Glutamatergic neuron (in vitro differentiated cells): ENCODE results near the gene A1CF. TPM values are rescaled to one million over a fixed set of nuclear protein-coding genes. Genes with fewer than 3 reads are reported as not detected.

Source experiments
- DNase-seq: peaks from one replicate; pipeline ENCODE4 v3.0.0; 2022
- H3K27ac Mint-ChIP-seq: one replicate; pipeline ENCODE4 v1.8.0; 2020; ENCODE audit warnings: mild to moderate bottlenecking, mixed read lengths, inconsistent platforms; ENCODE audit not compliant: unreplicated experiment
- H3K27me3 Mint-ChIP-seq: one replicate; pipeline ENCODE4 v1.8.0; 2020; ENCODE audit warnings: mild to moderate bottlenecking, moderate library complexity, mixed read lengths, inconsistent platforms; ENCODE audit not compliant: unreplicated experiment
- H3K36me3 Mint-ChIP-seq: one replicate; pipeline ENCODE4 v1.8.0; 2020; ENCODE audit warnings: mild to moderate bottlenecking, mixed read lengths, inconsistent platforms; ENCODE audit not compliant: unreplicated experiment
- H3K4me1 Mint-ChIP-seq: one replicate; pipeline ENCODE4 v1.8.0; 2020; ENCODE audit warnings: mild to moderate bottlenecking, low read depth, mixed read lengths, inconsistent platforms; ENCODE audit not compliant: unreplicated experiment
- H3K4me3 Mint-ChIP-seq: one replicate; pipeline ENCODE4 v1.8.0; 2020; ENCODE audit warnings: mild to moderate bottlenecking, mixed read lengths, inconsistent platforms; ENCODE audit not compliant: unreplicated experiment
- H3K9me3 Mint-ChIP-seq: one replicate; pipeline ENCODE4 v1.8.0; 2020; ENCODE audit warnings: mild to moderate bottlenecking, moderate library complexity, mixed read lengths, inconsistent platforms; ENCODE audit not compliant: unreplicated experiment
- long read RNA-seq: library from polyadenylated mRNA; unstranded; transcript quantifications from one replicate; pipeline ENCODE4 v2.0.0, GENCODE V29; 2020; ENCODE audit not compliant: unreplicated experiment
- total RNA-seq: library from RNA; stranded (reverse); fragmentation: NEBNext Ultra II Directional; extraction: Animal tissue kit (Norgen Biotek cat#: 25700); gene quantifications from one replicate; pipeline ENCODE4 v1.2.1, GENCODE V29; 2021; ENCODE audit not compliant: unreplicated experiment
- TF ChIP-seq, protein P1 (sequence below): fragments of 200-600 bp; sonication (generic); IDR thresholded peaks from one replicate; pipeline ENCODE4 v1.5.0; 2021; ENCODE audit not compliant: partially characterized antibody, unreplicated experiment

A1CF gene, protein sequence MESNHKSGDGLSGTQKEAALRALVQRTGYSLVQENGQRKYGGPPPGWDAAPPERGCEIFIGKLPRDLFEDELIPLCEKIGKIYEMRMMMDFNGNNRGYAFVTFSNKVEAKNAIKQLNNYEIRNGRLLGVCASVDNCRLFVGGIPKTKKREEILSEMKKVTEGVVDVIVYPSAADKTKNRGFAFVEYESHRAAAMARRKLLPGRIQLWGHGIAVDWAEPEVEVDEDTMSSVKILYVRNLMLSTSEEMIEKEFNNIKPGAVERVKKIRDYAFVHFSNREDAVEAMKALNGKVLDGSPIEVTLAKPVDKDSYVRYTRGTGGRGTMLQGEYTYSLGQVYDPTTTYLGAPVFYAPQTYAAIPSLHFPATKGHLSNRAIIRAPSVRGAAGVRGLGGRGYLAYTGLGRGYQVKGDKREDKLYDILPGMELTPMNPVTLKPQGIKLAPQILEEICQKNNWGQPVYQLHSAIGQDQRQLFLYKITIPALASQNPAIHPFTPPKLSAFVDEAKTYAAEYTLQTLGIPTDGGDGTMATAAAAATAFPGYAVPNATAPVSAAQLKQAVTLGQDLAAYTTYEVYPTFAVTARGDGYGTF
- not detected for total RNA-seq
- long read RNA-seq = 0 reads

DNA sequence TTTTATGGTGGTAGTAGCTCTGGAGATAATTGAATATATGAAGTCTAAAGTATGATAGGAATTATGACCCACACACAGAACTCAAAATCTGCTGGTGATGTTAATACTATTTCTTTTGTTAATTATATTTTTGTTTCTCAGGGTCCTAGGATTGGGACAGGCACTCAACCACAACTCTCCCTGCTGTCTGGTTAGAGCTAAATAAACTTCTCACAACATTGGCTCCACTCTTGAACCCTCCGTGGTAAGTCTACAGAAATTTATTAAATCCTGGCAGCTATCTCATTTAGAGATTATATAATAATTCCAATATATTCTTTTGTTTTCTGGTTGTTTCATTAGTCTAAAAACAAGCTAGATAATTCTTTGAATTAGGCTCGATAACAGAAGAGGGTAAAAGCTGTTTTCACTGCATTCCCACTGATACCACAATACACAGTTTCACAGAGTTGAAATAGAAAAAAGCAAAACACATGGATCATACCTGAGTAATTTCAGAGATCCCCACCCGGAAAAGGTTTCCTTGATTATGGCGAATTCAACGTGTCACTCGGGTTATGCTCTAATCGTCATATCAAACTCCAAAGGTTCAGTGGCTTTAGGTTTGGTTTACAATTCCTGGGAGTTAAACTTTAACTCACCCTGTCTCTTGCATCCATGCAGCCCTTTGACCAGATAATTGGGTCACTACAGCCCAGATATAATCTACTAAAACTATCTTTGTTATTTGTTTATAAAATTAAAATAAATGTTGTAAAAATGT is at the start of gene A1CF:
Gene A1CF, minus strand, starts transcription at position 531 of the 763 bp plus-strand sequence. CDS start 25,687 bp downstream, outside the sequence.
- no peaks in the 10 kb centered on the region for H3K27me3 Mint-ChIP-seq
- H3K27ac Mint-ChIP-seq = no peak within 1 kb of the TSS
- DNase-seq = no peak
- H3K9me3 Mint-ChIP-seq = no peaks in the 10 kb centered on the region
- H3K4me1 Mint-ChIP-seq = no peaks in the 10 kb centered on the region
- no peaks in the 10 kb centered on the region for H3K36me3 Mint-ChIP-seq
- no peak within 1 kb of the TSS for H3K4me3 Mint-ChIP-seq
- TF ChIP-seq, protein P1, sequence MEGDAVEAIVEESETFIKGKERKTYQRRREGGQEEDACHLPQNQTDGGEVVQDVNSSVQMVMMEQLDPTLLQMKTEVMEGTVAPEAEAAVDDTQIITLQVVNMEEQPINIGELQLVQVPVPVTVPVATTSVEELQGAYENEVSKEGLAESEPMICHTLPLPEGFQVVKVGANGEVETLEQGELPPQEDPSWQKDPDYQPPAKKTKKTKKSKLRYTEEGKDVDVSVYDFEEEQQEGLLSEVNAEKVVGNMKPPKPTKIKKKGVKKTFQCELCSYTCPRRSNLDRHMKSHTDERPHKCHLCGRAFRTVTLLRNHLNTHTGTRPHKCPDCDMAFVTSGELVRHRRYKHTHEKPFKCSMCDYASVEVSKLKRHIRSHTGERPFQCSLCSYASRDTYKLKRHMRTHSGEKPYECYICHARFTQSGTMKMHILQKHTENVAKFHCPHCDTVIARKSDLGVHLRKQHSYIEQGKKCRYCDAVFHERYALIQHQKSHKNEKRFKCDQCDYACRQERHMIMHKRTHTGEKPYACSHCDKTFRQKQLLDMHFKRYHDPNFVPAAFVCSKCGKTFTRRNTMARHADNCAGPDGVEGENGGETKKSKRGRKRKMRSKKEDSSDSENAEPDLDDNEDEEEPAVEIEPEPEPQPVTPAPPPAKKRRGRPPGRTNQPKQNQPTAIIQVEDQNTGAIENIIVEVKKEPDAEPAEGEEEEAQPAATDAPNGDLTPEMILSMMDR = no peak

GRCh38 chr10:50931948-50932431 is 46.6 kb upstream of the A1CF start:
- Mint-ChIP-seq H3K9me3 (no peaks in the 10 kb centered on the region), H3K36me3 (no peaks in the 10 kb centered on the region), H3K27ac (no peak overlapping the region), H3K4me1 (no peaks in the 10 kb centered on the region), H3K27me3 (no peaks in the 10 kb centered on the region), H3K4me3 (no peak overlapping the region)
- no peak for DNase-seq
- TF ChIP-seq, protein P1 = no peak

DNA sequence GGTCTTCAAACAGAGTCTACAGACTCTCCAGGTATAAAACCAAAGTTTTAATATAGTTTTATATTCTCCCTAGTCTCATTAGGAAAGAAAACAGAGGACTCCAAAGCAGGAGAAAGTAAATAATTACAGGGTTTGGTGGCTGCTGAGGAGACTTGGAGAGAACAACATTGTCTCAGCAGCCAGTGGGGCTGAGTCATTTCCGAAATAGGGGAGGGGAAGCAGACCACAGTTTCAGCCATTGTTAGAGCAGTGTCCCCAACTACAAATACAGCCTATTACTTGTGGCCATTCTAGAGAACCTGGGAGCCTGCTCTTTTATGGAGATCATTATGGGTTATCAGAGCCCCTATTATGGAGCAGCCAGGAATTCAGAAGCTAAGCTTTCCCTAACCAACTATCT is 44.2 kb upstream of the A1CF start:
- H3K9me3 Mint-ChIP-seq = no peaks in the 10 kb centered on the region
- no peaks in the 10 kb centered on the region for H3K4me1 Mint-ChIP-seq
- H3K27me3 Mint-ChIP-seq = no peaks in the 10 kb centered on the region
- H3K4me3 Mint-ChIP-seq = no peak overlapping the region
- H3K36me3 Mint-ChIP-seq = no peaks in the 10 kb centered on the region
- H3K27ac Mint-ChIP-seq = no peak overlapping the region
- TF ChIP-seq, protein P1 = no peak
- DNase-seq = no peak

- H3K4me3 Mint-ChIP-seq = no peak overlapping the region
- H3K9me3 Mint-ChIP-seq = peaks cover 7% of the 10 kb centered on the region
- H3K27me3 Mint-ChIP-seq = no peaks in the 10 kb centered on the region
- no peak for DNase-seq
- H3K27ac Mint-ChIP-seq = no peak overlapping the region
- H3K36me3 Mint-ChIP-seq = peaks cover 9% of the 10 kb centered on the region
- TF ChIP-seq, protein P1 = no peak
- H3K4me1 Mint-ChIP-seq = no peaks in the 10 kb centered on the region
Observed at GRCh38 chr10:50928190-50928552, 42.7 kb upstream of the A1CF start.
